HuH-7 (cell line): ENCODE measurements around the gene C18orf32.
"Not testable (repeated sequence)": the region's sequence is repeated elsewhere in the genome, so short reads cannot be mapped to it uniquely, and the experiment has no call there.

Experiments used
- DNase-seq: peaks from one replicate; pipeline ENCODE4 v3.0.0; 2011; ENCODE audit warnings: low spot score

The C18orf32 gene

GRCh38 chr18:49500201-49500921 lies 13.3 kb upstream of the C18orf32 start:
- DNase-seq, result no peak

GRCh38 chr18:49499046-49499637 lies 12.1 kb upstream of the C18orf32 start:
- DNase-seq, result no peak

- no peak for DNase-seq
Observed at GRCh38 chr18:49495480-49495879, 8.4 kb upstream of the C18orf32 start.

DNA sequence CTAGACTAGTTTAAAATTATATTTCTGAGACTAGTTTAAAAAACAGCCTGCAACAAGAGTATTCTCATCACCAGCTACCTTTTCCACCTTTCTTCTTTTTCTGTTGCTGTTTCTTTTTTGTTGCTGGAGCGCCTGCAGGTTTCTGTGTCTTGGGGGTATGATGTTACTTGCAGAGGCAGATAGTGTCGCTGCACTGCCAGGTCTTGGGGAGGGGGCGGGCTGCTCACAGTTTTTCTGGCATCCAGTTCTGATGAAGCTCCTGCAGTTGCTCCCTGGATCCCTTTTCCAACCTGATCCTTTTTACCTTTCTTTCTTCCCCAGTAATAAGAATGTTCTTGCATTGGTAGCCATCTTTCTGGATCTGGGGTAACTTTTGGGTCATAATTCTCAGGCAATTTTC lies 8.0 kb upstream of the C18orf32 start:
- no peak for DNase-seq

DNA sequence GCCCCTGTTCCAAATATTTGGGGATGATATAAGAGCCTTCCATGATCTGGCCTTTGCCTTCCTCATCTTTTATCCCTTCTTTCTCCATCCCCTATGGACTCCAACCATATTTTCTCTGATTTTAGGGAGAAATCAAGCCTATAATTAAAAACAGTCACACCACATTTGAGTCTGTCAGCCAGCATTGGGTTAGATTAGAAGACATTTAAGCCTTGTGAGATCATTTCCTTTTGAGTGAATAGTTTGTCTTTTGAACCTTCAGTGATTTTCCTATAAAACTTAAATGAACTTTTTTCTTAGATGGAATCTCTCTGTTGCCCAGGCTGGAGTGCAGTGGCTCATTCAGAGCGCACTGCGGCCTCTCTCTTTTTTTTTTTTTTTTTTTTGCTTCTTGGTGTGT lies 7.6 kb upstream of the C18orf32 start:
- DNase-seq, result no peak

GRCh38 chr18:49492694-49493033 lies 5.6 kb upstream of the C18orf32 start:
- DNase-seq, result no peak

DNA sequence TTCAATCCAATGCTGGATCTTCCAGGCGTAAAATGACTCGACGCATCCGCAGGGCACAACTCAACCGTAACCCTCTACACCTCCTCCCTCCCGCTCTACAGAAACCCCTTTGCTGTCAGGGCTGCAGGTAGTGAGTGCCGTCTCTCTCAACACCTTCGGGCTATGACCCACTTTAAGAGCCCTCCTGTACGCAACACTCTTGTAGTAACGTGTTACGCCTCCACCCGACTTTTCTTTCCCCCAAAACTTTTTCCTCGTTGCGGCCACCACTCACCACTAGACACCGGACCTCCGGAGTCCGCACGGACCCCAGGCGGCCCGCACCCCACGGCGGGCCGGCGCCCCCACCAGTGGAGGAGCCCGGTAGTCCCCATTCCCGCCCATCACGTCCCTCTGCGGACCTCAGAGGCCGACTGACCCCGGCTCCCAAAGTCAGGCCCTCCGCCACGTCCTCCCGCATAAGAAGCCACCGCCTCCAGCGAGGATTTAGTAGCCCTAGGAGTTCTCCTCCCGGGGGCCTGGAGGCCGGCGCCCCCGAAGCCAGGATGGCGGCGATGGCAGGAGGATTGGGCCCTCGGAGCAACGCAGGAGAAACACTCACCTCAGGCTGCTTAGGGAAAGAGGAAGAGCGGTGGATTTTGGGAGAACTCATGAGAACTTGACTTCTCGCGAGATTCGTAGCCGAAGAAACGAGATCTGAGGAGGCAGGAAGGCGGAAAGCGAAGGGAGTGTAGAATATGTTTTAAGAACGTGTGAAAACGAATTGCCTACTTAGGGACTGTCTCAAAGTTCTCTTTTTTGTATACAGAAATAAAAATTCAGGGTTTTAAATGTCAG lies 5.0 kb upstream of the C18orf32 start, which contains the start of gene RPL17:
Gene RPL17, minus strand, starts transcription at position 609 of the 837 bp plus-strand sequence.
- peak; percentile 73 for DNase-seq

DNA sequence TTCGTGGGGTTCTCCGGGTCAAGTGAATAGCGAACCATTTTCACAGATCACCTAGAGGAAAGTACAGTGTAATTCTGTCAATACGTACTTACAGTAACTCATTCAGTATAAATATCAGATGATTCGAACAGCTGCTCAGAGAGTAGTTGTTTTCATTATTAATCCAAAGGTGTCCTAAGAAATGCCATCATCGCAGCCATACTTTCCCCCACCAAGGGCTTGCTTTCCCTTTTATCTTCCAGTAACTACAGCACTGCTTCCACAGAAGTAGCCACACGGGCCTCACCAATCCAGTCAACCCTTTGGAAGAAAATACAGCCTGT lies 4.5 kb upstream of the C18orf32 start:
- DNase-seq, result no peak

GRCh38 chr18:49490246-49490762 lies 3.3 kb upstream of the C18orf32 start:
- DNase-seq, result no peak

DNA sequence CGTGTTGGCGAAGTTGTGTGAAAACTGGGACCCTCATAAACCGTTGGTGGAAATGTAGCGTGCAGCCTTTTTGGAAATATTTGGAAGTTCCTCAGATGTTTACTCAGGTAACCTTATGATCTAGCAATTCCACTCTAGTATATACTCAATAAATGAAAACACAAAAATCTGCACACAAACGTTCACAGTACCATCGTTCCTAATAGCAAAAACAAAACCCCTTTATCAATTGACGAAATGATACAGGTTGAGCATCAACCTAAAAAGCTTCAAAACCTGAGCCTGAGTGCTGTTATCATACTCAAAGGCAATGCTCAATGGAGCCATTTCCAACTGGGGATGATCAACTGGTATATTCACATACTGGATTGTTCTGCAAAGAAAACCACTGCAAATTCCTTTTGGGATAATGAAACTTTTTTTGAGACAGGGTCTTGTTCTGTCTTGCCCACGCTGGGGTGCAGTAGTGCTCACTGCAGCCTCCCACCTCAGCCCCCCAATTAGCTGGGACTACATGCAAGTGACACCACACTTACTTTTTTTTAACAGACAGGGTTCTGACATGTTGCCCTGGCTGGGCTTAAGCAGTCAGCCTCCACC lies 777 bp upstream of the C18orf32 start:
- no peak for DNase-seq

DNA sequence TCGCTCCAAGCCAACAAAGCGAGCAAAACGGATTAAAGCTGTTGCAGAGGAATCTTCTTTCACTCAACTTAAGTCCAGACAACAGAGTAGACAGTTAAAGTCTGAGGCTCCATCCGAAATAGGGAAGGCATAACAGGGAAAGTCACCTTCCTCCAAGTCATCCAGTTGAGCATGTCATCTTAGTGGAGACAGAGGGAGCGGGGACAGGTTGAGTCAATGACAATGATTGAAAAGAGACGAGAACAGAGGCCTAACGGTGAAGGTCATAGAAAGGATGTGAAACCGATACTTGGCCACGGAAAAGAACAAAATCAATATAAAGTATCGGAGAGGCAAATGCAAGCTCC lies 455 bp downstream of the C18orf32 start:
- no peak for DNase-seq

DNA sequence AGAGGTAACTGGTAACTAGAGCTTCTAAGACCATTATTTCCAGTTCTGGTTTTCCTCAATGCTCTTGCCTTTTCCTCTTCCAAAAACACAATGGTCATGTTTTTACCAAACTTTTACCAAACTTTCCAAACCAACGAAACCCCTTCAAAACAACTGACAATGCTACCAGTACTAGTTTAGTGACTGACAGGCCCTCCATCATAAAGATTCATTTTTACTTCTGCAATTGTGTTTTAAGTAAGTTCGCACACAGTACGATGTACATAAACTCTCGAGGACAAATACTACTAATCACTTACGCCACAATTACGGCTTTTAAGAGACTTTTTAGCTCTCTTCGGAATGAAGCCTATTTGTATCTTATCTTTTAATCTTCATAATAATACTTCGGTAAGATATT lies 900 bp downstream of the C18orf32 start:
- DNase-seq, result no peak

DNA sequence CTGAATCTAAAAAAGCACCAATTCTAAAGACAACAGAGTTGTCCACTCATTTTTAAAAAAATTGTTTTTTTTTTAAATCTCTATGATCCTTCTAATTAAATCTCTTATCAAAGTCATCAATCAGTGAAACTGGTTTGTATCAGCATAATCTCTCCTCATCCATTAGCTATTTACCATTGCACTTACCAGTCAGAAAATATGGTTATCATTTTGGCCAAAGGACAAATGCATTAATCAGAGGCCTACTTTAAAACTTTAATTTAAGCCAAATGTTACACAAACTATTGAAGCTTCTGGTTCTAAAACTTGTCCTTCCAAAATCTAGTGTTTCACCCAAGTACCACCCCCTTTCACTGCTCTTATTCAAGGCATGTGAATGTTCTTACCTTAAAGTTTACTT lies 3.8 kb downstream of the C18orf32 start:
- DNase-seq, result no peak

DNA sequence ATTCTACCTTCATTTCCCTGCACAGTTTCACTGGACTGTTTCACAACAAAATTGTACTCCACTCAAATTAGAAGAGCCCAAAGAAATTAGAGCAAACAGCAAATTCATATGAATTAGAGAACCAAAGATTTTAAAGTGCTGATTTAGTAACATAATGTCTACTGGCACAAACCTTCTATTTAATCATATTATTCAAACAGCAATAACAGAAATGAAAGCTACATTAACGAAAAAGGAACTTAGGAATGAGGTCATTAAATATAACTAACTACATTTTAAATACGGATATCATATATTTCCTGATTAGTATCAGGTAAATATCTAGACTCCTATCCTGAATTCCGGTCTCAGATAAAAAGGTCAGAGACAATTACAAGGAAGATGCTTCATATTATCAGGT lies 5.1 kb downstream of the C18orf32 start:
- DNase-seq, result no peak

DNA sequence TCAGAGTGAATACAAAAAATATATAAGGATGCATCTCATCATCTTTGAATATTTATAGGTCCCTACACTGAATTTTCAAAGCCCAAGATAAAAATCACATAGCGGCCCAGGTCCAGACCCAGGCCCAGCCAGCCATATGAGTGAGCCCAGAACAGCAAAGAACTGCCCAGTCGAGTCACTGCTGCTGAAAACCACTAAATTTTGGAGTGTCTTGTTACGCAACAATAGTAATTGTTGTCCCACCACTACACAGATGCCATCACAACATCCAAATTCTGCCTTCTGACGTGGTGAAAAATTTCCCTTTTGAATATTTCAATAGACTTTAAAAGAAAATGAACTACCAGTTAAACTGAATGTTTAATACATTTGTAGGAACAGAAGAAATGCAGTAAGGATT lies 5.7 kb downstream of the C18orf32 start:
- no peak for DNase-seq

- DNase-seq, result no peak
Observed at GRCh38 chr18:49479381-49480137, 7.5 kb downstream of the C18orf32 start.

DNA sequence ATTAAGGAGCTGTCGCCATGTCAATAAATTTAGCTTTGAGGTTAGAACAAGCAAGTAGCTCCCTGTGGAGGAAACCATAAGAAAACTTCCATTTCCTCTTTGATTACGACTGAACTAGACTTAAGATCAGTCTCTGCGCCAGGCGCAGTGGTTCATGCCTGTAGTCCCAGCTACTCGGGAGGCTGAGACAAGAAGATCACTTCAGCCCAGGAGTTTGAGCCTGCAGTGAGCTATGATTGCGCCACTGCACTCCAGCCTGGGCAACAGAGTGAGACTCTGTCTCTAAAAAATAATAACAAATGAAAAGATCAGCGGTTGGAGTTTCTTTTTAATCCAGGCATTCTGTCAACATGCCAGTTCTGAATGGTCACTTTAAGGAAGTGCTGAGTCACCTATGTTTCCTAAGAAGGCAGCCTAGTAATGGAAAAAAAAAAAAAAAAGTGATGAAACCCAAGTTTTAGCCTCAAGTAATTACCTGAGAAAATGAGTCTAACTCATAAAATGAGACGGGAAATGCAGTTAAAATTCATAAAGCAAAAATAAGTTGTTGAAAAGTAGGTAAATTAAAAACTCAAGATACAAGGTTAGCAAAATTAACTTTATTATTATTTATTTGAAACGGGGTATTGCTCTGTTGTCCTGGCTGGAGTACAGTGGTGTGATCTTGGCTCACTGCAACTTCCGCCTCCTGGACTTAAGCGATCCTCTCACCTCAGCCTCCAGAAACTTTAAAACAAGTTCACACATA lies 10.2 kb downstream of the C18orf32 start:
- DNase-seq, result no peak

DNA sequence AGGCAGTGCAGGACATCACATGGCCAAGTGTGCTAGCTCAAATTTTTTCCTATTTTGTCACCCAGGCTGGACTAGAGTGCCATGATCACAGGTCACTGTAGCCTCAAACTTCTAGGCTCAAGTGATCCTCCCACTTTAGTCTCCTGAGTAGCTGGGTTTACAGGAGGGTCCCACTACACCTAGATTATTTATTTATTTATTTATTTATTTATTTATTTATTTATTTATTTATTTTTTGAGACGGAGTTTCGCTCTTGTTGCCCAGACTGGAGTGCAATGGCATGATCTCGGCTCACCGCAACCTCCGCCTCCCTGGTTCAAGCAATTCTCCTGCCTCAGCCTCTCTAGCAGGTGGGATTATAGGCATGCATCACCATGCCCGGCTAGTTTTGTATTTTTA lies 12.1 kb downstream of the C18orf32 start:
- not testable (repeated sequence) for DNase-seq

- DNase-seq, result no peak
Observed at GRCh38 chr18:49473721-49474120, 13.3 kb downstream of the C18orf32 start.

GRCh38 chr18:49472459-49472858 lies 14.6 kb downstream of the C18orf32 start:
- DNase-seq, result no peak

DNA sequence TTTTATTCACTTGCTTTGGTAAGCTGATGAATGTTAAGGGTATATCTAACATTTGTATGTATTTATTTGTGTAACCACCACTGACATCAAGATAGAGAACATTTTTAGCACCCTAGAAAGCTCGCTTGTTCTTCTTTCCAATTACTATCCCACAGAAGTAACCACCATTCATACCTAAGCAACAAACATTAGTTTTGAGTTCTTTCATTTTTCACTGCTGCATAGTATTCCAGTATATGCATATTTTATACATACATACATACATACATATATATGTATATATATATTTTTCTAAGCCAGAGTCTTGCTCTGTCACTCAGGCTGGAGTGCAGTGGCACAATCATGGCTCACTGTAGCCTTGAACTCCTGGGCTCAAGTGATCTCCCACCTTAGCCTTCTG lies 15.5 kb downstream of the C18orf32 start:
- no peak for DNase-seq
